NT2/D1 (cell line): ENCODE measurements around the gene DSTN.

Experiments used
- SUZ12 ChIP-seq: IDR thresholded peaks from 2 replicates; pipeline ENCODE4 v1.6.1; 2011; ENCODE audit not compliant: insufficient read length, insufficient read depth; ENCODE audit errors: extremely low read depth
- YY1 ChIP-seq: IDR thresholded peaks from 2 replicates; pipeline ENCODE4 v1.6.1; 2011; ENCODE audit not compliant: insufficient read length, insufficient read depth
- ZNF274 ChIP-seq: IDR thresholded peaks from 2 replicates; pipeline ENCODE4 v1.6.1; 2011; ENCODE audit warnings: mild to moderate bottlenecking, low read depth, low read length

DNA sequence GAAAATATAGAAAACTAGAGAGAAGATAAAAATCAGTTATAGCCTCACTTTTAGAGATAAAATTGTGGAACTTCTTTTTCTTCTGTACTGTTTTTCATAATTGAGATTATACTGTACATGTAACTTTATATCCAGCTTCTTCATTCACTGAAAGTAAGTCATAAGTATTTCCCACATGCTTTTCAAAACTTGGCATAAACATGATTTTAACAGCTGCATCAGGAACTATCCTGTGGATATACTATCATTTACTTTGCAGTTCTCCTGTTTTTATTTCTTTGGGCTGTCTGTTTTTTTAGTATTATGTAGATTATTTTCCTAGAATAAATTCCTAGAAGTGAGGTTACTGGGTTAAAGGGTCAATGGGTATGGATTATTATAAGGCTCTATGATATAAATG is 14.8 kb downstream of the DSTN start:
- TF ChIP-seq ZNF274 (no peak), YY1 (no peak), SUZ12 (no peak)
